GM15510 (cell line): Measurements from ENCODE around the gene SAMD14.

Source experiments
- POLR2A ChIP-seq: IDR thresholded peaks from 3 replicates; pipeline ENCODE4 v1.6.1; 2011; ENCODE audit warnings: borderline replicate concordance; ENCODE audit not compliant: insufficient read length; ENCODE audit errors: extremely low read depth

The SAMD14 gene

GRCh38 chr17:50063561-50064252 is 66.3 kb downstream of the SAMD14 start:
- no peak for TF ChIP-seq POLR2A

DNA sequence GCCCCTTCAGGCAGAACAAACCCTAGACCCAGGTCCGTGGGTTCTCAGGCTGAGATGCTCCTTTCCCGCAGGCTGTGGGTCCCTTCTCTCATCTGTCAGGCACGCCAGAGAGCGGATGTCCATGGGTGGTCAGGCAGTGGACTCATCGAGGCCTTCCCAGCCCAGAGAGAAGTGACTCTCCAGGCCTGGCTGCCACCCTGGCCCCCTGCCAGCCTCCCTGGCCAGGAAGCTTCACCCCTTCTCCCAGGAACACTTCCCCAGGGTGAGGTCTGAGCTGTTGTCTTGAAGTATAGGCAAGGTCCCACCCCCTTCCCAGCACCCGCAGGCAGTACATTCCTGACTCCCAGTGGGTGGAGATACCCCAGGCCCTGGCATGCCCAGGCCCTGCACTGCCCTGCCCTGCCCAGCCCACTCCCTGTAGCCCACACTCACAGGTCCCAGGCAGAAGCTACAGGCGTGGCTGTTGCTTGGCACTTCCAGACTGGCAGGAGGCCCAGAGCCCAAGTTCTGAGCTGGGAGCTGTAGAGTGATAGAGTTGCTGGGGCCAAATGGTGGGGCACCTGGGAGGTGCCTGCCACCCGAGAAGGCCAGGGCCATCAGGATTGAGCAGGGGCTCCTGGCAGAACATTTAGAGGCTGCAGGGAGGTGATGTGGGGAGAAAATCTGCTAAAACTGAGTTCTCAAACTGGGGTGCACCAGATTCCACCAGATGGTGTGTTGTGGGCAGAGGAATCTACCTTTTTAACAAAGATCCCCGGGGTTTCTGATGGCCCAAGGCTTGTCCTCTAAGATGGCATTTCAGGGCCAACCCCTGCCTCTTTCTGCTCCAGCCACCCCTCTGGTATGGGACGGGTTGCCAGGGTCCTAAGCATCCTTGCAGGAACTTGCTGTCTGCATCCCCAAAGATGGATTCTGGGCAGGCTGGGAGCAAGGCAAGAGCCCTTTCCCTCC is 67.4 kb downstream of the SAMD14 start:
- no peak for TF ChIP-seq POLR2A

DNA sequence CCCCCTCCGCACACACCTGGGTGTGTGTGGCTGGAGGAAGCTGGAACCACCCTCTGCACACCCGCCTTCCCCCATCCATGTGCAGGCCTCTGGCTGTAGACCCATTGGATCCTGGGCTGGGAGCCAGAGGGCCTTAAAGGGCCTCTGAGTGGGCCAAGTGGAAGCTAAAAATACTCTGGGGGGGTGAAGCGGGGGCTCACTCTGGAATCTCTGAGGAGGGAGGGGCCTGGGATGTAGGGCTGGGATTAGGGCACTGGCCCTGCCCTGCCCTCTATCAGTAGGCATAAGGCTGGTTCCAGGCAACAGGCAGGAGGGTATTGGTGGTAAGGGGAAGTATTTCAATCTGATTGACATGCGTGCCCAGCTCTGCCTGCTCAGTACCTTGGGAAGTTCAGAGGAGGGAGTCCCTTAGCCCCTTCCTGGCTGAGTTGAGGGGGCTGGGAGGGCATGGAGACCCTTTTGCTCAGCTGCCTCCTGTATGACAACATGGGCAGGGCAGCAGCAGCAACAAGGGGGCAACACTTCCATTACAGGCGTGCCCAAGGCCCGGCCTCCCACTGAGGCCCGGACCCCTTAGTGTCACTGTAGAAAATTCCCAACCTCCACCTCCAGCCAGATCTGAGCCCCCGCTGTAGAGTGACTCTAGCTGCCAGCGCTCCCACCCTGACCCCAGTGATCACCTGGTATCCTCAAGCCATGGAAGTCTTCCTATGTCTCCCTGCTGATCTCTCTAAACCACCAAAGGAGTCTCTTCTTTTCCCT is 68.8 kb downstream of the SAMD14 start:
- no peak for TF ChIP-seq POLR2A
